Measurements from ENCODE around the gene PSD4.

PSD4 gene

DNA sequence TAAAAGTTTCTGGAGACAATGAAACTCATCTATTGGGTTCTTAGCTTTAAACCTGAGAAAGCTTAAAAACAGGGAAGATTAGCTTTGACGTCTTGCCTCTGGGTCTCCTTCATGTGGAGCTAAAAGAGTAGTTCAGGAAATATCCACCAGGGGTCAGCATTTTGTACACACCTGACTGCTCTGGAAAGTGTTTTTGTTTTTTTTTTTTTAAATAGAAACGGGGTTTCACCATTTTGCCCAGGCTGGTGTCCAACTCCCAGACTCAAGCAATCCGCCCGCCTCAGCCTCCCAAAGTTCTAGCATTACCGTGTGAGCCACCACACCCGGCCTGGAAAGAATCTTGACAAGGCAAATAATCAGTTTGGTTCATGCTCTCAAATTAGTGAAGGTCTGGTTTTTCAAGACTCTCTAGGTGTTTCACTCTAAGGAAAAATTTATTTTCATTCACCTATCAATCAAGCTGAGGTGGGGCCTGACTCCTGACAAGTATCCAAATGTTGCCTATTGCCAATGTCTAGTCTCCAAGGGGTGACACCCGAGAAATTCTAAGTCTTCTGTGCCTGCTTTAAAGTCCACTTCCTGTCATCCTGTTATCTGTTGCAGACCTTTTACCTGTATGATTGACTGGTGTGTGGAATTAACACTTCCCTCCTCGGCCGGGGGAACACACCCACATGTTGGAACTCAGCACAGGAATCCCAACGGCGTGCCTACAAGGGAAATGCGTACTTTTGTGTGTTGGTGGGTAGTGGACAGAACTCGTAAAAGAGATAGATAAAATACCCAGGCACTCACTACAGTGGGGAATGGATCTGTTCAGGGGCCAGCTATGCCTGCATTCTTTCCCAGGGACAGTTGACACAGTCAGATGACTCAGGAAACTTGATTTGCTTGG is 35.1 kb upstream of the PSD4 start:
- intact Hi-C loops (cut with DNase I): loop anchor here (5.0 kb wide), 1 partner anchor 59 kb away; no protein-coding TSS in a partner anchor
- peak in 18 of 42 donors; percentile 8 to 75 (median 45) for DNase-seq

DNA sequence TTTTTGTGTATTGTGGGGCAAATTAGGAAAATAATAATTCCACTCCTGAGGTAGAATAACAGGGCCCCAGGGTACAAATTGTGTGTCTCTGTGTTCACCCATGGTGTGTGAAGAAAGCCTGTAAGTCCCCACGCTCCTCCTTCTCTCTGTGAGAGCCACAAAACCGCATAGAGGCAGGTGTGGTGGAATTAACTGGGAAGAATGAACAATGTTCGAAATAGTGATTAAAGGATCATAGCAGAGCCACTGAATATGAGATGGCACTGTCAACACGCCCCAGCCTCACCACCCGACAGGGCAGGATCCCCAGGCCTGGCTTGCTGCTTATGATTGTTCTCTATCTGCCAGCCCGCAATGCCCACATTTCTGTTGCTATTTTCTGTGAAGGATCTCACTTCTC is 32.3 kb upstream of the PSD4 start:
- DNase-seq: no peak
- intact Hi-C loops (cut with DNase I): no loop called here

DNA sequence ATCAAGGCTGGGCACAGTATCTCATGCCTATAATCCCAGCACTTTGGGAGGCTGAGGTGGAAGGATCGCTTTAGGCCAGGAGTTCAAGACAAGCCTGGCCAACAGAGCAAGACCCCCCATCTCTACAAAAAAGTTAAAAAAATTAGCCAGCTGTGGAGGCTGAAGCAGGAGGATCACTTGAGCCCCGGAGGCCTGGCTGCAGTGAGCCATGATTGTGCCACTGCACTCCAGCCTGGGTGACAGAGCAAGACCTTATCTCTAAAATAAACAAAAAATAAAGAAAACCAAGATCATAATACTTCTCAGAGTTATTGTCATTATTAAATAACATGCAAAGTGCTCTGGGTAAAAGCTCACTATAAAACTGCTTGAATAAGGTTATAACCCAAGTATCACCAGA is 31.5 kb upstream of the PSD4 start:
- intact Hi-C loops (cut with DNase I): no loop called here
- no peak for DNase-seq

DNA sequence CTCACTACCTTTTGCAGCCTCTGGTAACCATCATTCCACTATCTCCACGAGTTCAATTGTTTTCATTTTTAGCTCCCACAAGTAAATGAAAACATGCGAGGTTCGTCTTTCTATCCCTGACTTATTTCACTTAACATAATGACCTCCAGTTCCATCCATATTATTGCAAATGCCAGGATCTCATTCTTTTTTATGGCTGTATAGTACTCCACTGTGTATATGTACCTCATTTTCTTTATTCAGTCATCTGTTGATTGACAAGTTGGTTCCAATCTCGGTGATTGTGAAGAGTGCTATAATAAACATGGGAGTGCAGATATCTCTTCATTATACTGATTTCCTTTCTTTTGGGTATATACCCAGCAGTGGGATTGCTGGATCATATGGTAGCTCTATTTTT is 29.5 kb upstream of the PSD4 start:
- intact Hi-C loops (cut with DNase I): no loop called here
- no peak for DNase-seq

DNA sequence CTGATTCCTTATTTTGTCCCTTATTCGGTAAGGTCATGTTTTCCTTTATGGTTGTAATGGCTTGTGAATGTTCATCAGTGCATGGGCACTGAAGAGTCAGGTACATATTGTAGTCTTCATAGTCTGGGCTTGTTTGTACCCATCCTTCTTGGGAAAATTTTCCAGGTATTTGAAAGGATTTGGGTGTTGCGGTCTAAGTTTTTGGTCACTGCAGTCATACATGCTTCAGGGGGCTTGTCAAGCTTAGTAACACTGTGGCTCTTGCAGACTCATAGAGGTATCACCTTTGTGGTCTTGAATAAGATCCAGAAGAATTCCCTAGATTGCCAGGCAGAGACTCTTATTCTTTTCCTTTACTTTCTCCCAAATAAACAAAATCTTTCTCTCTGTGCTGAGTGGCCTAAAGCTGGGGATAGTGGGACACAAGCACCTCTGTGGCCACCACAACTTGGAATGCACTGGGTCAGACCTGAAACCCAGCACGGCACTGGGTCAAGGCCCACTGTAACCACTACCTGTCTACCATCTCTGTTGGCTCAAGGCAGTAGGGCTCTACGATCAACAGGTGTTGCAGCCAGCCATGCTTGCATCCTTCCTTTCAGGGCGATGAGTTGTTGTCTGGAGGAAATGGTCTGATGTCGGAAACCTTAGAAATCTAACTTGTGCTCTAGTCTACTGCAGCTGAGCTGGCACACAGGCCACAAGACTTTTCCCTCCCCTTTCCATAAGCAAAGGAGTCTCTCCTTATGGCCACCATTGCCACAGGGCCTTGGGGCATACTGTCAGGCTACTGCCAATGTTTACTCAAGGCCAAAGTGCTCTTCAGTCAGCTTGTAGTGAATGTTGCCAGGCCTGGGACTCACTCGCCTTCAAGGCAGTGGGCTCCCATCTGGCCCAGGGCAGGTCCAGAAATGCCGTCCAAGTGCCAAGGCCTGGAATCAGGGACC is 24.9 kb upstream of the PSD4 start:
- DNase-seq: peak in 2 of 42 donors; percentile 13 to 28
- intact Hi-C loops (cut with DNase I): no loop called here

DNA sequence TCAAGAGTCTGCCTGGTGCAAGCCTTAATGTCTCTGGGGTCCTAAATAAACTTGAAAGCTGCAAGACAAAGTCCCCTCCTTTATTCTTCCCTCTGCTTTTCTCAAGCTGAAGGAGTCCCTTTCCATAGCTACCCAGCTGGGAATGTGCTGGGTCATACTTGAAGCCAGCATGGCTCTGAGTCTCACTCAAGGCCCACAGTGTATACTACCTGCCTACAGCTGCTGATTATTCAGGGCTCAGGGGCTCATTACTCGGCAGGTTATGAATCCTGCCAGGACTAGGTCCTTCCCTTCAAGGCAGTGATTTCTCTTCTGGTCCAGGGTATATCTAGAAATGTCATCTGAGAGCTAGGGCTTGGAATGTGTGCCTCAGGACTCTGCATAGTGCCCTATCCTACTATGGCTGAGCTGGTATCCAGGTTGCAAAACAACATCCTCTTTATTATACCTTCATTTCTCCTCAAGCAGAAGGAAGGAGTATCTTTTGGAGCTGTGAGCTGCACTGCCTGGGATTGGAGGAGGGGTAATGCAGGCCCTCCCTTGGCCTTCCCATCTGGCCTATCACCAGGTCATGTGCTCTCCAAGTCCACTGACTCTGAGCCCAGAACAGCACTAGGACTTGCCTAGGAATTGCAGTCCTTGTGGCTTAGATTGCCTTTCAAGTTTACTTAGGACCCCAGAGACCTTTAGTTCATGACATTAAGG is 24.1 kb upstream of the PSD4 start:
- intact Hi-C loops (cut with DNase I): no loop called here
- DNase-seq: peak in 2 of 42 donors; percentile 27 to 31

DNA sequence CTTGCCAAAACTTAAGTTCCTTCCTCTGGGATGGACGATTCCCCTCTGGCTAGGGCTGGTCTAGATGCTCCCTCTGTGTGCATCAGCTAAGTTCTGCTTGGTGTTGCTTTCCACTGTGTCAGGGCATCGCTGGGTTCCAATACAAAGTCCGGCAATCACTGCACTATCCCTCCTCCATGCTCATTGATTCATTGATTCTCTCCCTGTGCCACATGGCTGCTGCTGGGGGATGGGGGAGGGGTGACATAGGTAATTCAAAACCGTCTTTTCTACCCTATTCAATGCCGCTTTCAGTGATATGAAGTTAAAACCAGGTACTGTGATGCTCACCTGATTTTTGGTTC is 23.5 kb upstream of the PSD4 start:
- intact Hi-C loops (cut with DNase I): no loop called here
- peak in 2 of 42 donors; percentile 1 to 2 for DNase-seq

DNA sequence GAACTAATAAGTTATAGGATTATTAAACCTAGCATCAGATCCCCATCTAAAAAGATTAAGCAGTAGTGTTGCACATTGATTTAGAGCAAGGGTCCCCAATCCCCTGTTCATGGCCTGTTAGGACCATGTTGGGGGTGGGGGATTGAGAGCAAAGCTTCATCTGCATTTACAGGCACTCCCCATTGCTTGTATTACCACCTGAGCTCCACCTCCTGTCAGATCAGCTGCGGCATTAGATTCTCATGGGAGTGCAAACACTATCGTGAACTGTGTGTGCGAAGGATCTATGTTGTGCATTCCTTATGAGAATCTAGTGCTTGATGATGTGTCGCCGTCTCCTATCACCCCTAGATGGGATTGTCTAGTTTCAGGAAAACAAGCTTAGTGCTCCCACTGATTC is 18.4 kb upstream of the PSD4 start:
- DNase-seq: no peak
- intact Hi-C loops (cut with DNase I): no loop called here

DNA sequence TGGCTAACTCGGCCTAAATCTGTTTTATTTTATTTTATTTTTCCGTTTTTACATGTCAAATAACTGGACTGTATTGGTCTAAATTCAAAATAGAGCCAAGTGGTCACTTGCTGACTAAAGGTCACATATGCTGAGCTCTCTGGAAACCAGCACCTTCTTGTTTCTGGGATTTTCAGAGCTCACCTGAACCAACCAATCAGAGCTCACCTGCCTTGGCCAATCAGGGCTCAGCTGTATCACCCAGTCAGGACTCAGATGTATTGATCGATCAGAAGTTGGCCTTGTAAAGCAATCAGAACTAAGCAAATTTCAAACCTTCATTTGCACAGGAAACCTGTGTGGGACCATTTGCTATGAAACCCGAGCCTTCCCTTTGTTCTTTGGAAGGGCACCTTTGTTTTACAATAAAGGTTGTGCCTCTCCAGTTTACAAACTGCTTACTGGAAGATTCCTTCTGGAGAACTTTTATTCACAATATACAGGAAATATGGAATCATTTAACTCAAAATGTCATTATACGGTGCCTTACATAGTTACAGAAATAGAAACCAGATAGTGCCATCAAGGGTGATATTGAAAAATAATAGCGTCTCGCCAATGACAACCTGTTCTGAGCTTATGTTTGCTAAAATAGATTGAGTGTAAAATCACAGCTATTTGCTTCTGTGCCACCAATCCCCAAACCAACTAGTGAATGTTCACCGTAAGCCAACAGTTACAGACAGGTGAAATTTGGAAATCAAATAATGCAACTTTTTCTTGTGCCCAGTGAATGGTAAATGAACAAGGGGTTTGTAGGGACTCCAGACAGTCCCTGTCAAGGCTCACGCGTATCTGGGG is 17.3 kb upstream of the PSD4 start:
- DNase-seq: peak in 3 of 42 donors; percentile 15 to 38 (median 34)
- intact Hi-C loops (cut with DNase I): no loop called here

DNA sequence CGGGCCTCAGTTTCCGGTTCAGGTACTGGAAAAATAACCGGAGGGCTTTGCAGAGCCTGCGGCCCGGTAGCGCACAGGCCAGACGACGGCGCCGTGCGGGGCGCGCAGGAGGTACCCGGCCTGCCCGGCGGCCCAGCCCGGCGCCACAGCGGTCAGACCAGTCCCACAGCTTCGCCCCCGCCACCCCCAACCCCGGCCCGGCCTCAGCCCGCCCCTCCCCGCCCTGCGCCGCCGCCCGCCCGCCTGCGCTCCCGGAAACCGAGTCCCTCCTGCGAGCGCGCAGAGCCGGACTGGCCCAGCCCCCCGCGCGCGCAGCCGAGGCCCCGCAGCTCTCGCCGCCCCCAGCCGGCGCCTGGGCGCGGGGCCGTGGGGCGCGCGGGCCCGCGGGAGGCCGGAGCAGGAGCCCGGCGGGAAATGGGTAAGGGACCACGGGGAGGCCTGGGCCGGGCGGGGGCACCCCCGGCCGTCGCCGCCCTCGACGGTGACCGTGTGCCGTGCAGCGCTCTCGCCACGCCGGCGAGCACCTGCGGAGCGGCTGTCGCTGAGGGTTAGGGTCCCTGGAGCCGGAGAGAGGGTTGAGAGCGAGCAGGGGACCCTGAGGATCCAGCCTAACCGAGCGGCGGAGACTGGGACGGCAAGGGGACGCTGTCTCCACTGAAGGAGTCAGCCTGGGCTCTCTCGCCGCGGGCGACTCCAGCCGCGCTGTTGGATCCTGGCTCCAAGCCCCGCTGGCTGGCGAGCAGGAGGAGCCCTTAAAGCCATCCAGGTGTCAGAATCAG is 16.5 kb upstream of the PSD4 start:
- intact Hi-C loops (cut with DNase I): no loop called here
- DNase-seq: peak in 11 of 42 donors; percentile 10 to 46 (median 30)

DNA sequence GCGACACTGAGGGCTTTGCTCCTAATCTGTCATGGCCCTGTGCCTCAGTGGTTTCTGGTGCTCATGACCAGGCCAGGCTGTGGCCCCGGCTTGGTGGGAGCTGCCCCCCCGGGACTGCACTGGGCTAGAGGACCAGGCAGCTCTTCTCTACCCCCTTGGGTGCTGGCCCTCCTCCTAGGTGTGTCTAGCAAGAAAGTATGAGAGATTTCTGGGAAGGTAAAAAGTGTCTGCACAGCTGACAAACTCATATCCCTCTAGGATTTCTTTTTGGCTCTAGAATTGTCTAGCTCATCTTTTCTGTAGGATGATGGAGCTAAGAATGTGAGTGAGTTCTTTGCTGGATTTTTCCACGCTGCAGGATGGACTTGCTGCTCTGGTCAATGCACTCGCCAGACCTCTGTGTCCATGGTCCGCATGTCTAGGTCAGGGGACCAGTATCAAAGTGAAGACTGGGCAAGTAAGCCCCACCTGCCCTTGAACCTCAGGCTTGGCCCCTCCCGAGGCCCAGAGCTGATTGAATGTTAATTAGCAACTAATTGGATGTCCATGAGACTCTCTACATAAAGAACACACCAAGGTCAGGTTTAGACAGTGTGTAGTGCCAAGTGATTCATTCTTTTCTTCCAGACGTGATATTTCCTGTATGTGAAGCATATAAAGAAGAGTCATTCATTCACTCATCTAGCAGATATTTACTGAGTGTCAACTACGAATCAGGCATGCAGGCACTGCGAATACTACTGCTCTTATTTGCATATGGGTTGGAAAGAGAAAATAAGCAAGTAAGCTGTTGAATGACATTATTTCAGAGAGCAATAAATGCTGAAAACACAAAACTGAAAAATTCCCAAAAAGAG is 15.6 kb upstream of the PSD4 start:
- peak in 2 of 42 donors; percentile 11 to 30 for DNase-seq
- intact Hi-C loops (cut with DNase I): no loop called here

DNA sequence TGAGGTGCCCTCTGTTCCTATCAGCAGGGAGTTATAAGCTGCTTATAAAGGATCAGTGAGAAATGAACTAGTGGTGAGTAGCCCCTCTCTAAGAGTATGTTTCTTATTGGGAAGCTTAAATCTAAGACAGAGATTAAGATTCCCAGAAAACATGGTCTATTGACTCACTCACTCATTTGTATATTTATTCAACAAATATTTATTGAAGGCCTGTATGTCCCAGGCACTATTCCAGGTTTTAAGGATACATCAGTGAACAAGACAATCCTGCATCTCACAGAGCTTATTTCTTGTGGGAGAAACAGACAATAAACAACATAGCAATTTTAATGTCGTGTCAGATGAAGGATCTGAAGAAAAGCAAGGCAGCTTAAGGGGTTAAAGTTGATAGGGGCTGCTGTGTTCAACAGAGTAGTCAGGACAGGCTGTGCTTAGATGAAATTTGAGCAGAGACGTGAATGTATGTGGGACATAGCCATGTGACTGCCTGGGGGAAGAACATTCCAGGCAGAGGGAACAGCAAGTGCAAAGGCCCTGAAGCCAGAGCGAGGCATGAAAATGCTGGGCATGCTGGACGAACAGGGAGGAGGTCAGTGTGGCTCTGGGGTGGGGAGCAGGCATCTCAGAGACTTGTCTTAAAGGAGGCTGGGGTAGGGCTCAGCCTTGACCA is 14.8 kb upstream of the PSD4 start:
- DNase-seq: peak in 2 of 42 donors; percentile 15 to 20

DNA sequence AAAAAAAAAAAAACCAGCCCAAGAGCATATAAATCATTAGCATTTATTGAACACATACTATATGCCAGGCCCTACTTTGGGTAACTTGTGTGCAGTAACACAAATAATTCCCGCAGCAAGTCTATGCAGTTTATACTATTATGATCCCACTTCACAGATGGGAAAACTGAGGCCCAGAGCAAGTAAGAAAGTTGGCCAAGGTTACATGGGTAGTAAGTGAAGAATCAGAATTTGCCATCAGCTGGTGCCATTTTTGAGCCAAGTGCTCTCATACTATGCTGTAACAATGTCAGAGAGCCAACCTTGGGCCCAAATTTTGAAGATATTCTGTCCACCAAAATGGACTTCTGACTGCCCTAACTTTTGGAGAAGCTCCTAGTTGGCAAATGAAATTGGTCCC is 13.5 kb upstream of the PSD4 start:
- intact Hi-C loops (cut with DNase I): no loop called here
- DNase-seq: no peak

More for the DNA sequence above, 14.8 kb upstream of the PSD4 start:
- intact Hi-C loops (cut with DNase I): no loop called here

DNA sequence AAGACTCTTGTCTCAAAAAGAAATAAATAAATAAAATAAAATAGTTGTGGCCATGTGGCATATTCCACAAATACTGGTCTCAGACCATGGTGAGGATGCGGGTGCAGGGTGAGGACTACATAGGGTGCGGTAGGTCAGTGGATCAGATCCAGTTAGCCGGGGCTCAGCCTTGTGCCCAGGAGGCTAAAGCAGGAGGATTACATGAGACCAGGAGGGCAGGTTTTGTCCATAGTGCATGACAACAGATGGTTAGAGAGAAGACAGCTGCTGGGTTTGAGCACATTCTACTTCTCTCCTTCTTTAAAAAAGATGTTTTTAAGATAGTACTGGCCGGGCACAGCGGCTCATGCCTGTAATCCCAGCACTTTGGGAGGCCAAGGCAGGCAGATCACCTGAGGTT is 12.8 kb upstream of the PSD4 start:
- peak in 1 of 42 donors; percentile 34 for DNase-seq
- intact Hi-C loops (cut with DNase I): no loop called here

DNA sequence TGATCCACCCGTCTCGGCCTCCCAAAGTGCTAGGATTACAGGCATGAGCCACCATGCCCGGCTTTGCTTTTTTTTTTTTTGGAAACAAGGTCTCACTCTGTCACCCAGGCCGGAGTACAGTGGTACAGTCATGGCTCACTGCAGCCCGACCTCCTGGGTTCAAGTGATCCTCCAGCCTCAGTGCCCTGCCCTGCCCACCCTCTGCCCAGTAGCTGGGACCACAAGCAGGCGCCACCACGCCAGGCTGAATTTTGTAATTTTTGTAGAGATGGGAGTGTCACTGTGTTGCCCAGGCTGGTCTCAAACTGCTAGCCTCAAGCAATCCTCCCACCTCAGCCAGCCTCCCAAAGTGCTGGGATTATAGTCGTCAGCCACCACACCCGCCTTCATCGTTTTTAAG is 11.6 kb upstream of the PSD4 start:
- intact Hi-C loops (cut with DNase I): no loop called here
- peak in 4 of 42 donors; percentile 1 to 21 (median 4) for DNase-seq

DNA sequence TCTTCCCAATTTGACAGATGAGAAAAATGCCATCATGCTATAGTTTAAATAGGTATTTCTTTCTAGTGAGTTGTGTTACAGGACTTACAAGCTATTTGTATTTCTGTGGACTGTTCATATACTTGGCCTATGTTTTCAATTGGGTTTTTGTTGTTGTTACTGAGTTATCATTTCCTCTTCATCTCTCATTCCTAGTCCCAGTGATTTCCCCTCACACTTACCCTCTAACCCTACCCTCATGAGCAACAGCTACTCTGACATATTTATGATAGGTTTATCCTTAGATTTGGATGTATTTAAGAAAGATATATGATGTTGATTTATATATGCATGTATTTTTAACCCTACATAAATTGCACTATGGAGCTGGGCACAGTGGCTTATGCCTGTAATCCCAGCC is 10.9 kb upstream of the PSD4 start:
- DNase-seq: no peak
- intact Hi-C loops (cut with DNase I): no loop called here

Data from head of caudate nucleus (tissue), 42 donors.